ENCODE data around the gene DOCK9.

The DOCK9 gene

GRCh38 chr13:98842070-98842469 is 135.8 kb downstream of the DOCK9 start:
- Histone ChIP-seq H3K9me3 (ENCODE audit: insufficient read depth, low read depth, low read length) (no peaks in the 10 kb centered on the region), H4K91ac (ENCODE audit: low read depth, low read length) (no peak overlapping the region), H3K4me1 (ENCODE audit: control insufficient read depth in 1 of 2, insufficient read depth in 2 of 2, low read length in 2 of 2) (no peaks in the 10 kb centered on the region), H3K4ac (ENCODE audit: low read depth, low read length) (no peak overlapping the region), H2AFZ (ENCODE audit: insufficient read depth, low read length, poor library complexity) (no peak overlapping the region), H3K4me2 (ENCODE audit: low read length) (no peak overlapping the region), H3K4me3 (ENCODE audit: low read depth, low read length) (no peak overlapping the region), H3K36me3 (ENCODE audit: control insufficient read depth in 1 of 2, insufficient read depth in 2 of 2, low read length in 2 of 2) (peaks cover 12 to 27% of the 10 kb centered on the region in 2 experiments), H4K12ac (ENCODE audit: low read depth, low read length) (no peak overlapping the region), H3K79me1 (ENCODE audit: low read length) (no peaks in the 10 kb centered on the region), H2BK12ac (ENCODE audit: low read length) (no peak overlapping the region), H4K8ac (ENCODE audit: low read depth, low read length) (no peak overlapping the region), H3K27ac (ENCODE audit: low read depth, low read length) (no peak overlapping the region), H2BK120ac (ENCODE audit: insufficient read depth, low read length, poor library complexity) (no peak overlapping the region), H2BK5ac (ENCODE audit: low read depth, low read length, poor library complexity) (no peak overlapping the region), H3K79me2 (ENCODE audit: control insufficient read depth, insufficient read depth, low read length, poor library complexity) (no peaks in the 10 kb centered on the region), H3K14ac (ENCODE audit: low read length) (no peak overlapping the region), H3K18ac (ENCODE audit: low read length) (no peak overlapping the region), H2AK5ac (ENCODE audit: low read length) (no peak overlapping the region), H3K23ac (ENCODE audit: low read length) (no peak overlapping the region), H3K9ac (ENCODE audit: low read length) (no peak overlapping the region), H3K27me3 (ENCODE audit: insufficient read depth, low read length) (no peaks in the 10 kb centered on the region)
- DNase-seq, result no peak
- no CpG with 5 or more reads among the region's 2 CpGs for WGBS (ENCODE audit: extremely low coverage, insufficient coverage, insufficient read length)

- Histone ChIP-seq H4K91ac (ENCODE audit: low read depth, low read length) (no peak overlapping the region), H3K9ac (ENCODE audit: low read length) (no peak overlapping the region), H3K27me3 (ENCODE audit: insufficient read depth, low read length) (no peaks in the 10 kb centered on the region), H3K4me3 (ENCODE audit: low read depth, low read length) (no peak overlapping the region), H2AK5ac (ENCODE audit: low read length) (no peak overlapping the region), H4K8ac (ENCODE audit: low read depth, low read length) (no peak overlapping the region), H3K18ac (ENCODE audit: low read length) (no peak overlapping the region), H3K9me3 (ENCODE audit: insufficient read depth, low read depth, low read length) (no peaks in the 10 kb centered on the region), H3K36me3 (ENCODE audit: control insufficient read depth in 1 of 2, insufficient read depth in 2 of 2, low read length in 2 of 2) (peaks cover 8 to 20% of the 10 kb centered on the region in 2 experiments), H2BK5ac (ENCODE audit: low read depth, low read length, poor library complexity) (no peak overlapping the region), H2AFZ (ENCODE audit: insufficient read depth, low read length, poor library complexity) (no peak overlapping the region), H3K27ac (ENCODE audit: low read depth, low read length) (no peak overlapping the region), H4K12ac (ENCODE audit: low read depth, low read length) (no peak overlapping the region), H3K4me2 (ENCODE audit: low read length) (peak overlapping the region; percentile 26), H3K79me1 (ENCODE audit: low read length) (no peaks in the 10 kb centered on the region), H3K4ac (ENCODE audit: low read depth, low read length) (no peak overlapping the region), H2BK120ac (ENCODE audit: insufficient read depth, low read length, poor library complexity) (no peak overlapping the region), H3K23ac (ENCODE audit: low read length) (no peak overlapping the region), H3K14ac (ENCODE audit: low read length) (no peak overlapping the region), H3K79me2 (ENCODE audit: control insufficient read depth, insufficient read depth, low read length, poor library complexity) (no peaks in the 10 kb centered on the region), H2BK12ac (ENCODE audit: low read length) (no peak overlapping the region), H3K4me1 (ENCODE audit: control insufficient read depth in 1 of 2, insufficient read depth in 2 of 2, low read length in 2 of 2) (no peaks in the 10 kb centered on the region)
- DNase-seq, result peak; percentile 77 to 86
- no CpG with 5 or more reads among the region's 14 CpGs for WGBS (ENCODE audit: extremely low coverage, insufficient coverage, insufficient read length)
These were observed 137.8 kb downstream of the DOCK9 start for GRCh38 chr13:98839856-98840769.

- H2BK5ac ChIP-seq (ENCODE audit: low read depth, low read length, poor library complexity), result no peak overlapping the region
- H2BK12ac ChIP-seq (ENCODE audit: low read length), result no peak overlapping the region
- H3K18ac ChIP-seq (ENCODE audit: low read length), result no peak overlapping the region
- H3K27ac ChIP-seq (ENCODE audit: low read depth, low read length), result no peak overlapping the region
- H4K91ac ChIP-seq (ENCODE audit: low read depth, low read length), result no peak overlapping the region
- H3K4me3 ChIP-seq (ENCODE audit: low read depth, low read length), result no peak overlapping the region
- no peak overlapping the region for H4K8ac ChIP-seq (ENCODE audit: low read depth, low read length)
- no peaks in the 10 kb centered on the region for H3K9me3 ChIP-seq (ENCODE audit: insufficient read depth, low read depth, low read length)
- H3K4ac ChIP-seq (ENCODE audit: low read depth, low read length), result no peak overlapping the region
- no peaks in the 10 kb centered on the region for H3K79me1 ChIP-seq (ENCODE audit: low read length)
- no peaks in the 10 kb centered on the region for H3K79me2 ChIP-seq (ENCODE audit: control insufficient read depth, insufficient read depth, low read length, poor library complexity)
- H3K4me2 ChIP-seq (ENCODE audit: low read length), result no peak overlapping the region
- H4K12ac ChIP-seq (ENCODE audit: low read depth, low read length), result no peak overlapping the region
- no peaks in the 10 kb centered on the region for H3K4me1 ChIP-seq (ENCODE audit: control insufficient read depth in 1 of 2, insufficient read depth in 2 of 2, low read length in 2 of 2)
- H2BK120ac ChIP-seq (ENCODE audit: insufficient read depth, low read length, poor library complexity), result no peak overlapping the region
- H2AK5ac ChIP-seq (ENCODE audit: low read length), result no peak overlapping the region
- H3K27me3 ChIP-seq (ENCODE audit: insufficient read depth, low read length), result no peaks in the 10 kb centered on the region
- no CpG with 5 or more reads among the region's 2 CpGs for WGBS (ENCODE audit: extremely low coverage, insufficient coverage, insufficient read length)
- no peak overlapping the region for H3K14ac ChIP-seq (ENCODE audit: low read length)
- H3K9ac ChIP-seq (ENCODE audit: low read length), result no peak overlapping the region
- H3K23ac ChIP-seq (ENCODE audit: low read length), result no peak overlapping the region
- DNase-seq, result no peak
- H2AFZ ChIP-seq (ENCODE audit: insufficient read depth, low read length, poor library complexity), result no peak overlapping the region
- H3K36me3 ChIP-seq (ENCODE audit: control insufficient read depth in 1 of 2, insufficient read depth in 2 of 2, low read length in 2 of 2), result peaks cover 10 to 20% of the 10 kb centered on the region in 2 experiments
These were observed 139.1 kb downstream of the DOCK9 start for GRCh38 chr13:98838776-98839175.

DNA sequence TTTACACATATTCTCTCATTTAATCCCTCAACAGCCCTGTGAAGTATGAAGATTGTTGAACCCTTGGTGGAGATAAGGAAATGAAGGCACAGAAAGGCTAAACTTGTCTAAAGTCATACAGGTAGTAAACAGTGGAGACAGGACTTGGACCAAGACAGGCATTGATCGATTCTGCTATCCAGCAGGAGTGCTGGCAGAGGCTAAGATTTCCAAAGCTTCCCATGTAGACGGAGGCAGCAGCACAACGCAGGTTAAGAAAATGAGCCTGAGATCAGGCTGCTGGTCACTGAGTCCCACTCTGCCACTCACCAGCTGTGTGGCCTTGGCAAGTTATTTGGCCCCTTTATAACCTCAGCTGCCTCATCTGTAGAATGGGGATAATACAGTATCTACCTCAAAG is 140.0 kb downstream of the DOCK9 start:
- no peak for DNase-seq
- Histone ChIP-seq H4K91ac (ENCODE audit: low read depth, low read length) (no peak overlapping the region), H3K27ac (ENCODE audit: low read depth, low read length) (no peak overlapping the region), H3K18ac (ENCODE audit: low read length) (no peak overlapping the region), H3K9me3 (ENCODE audit: insufficient read depth, low read depth, low read length) (no peaks in the 10 kb centered on the region), H3K14ac (ENCODE audit: low read length) (no peak overlapping the region), H2BK5ac (ENCODE audit: low read depth, low read length, poor library complexity) (no peak overlapping the region), H3K36me3 (ENCODE audit: control insufficient read depth in 1 of 2, insufficient read depth in 2 of 2, low read length in 2 of 2) (peaks cover 10 to 17% of the 10 kb centered on the region in 2 experiments), H3K4me2 (ENCODE audit: low read length) (no peak overlapping the region), H3K79me2 (ENCODE audit: control insufficient read depth, insufficient read depth, low read length, poor library complexity) (no peaks in the 10 kb centered on the region), H3K79me1 (ENCODE audit: low read length) (no peaks in the 10 kb centered on the region), H3K4ac (ENCODE audit: low read depth, low read length) (no peak overlapping the region), H3K4me1 (ENCODE audit: control insufficient read depth in 1 of 2, insufficient read depth in 2 of 2, low read length in 2 of 2) (no peaks in the 10 kb centered on the region), H3K23ac (ENCODE audit: low read length) (no peak overlapping the region), H3K4me3 (ENCODE audit: low read depth, low read length) (no peak overlapping the region), H3K9ac (ENCODE audit: low read length) (peak overlapping the region; percentile 3), H2AFZ (ENCODE audit: insufficient read depth, low read length, poor library complexity) (no peak overlapping the region), H3K27me3 (ENCODE audit: insufficient read depth, low read length) (no peaks in the 10 kb centered on the region), H4K8ac (ENCODE audit: low read depth, low read length) (no peak overlapping the region), H2BK120ac (ENCODE audit: insufficient read depth, low read length, poor library complexity) (no peak overlapping the region), H2BK12ac (ENCODE audit: low read length) (no peak overlapping the region), H4K12ac (ENCODE audit: low read depth, low read length) (no peak overlapping the region), H2AK5ac (ENCODE audit: low read length) (no peak overlapping the region)
- no CpG with 5 or more reads among the region's 3 CpGs for WGBS (ENCODE audit: extremely low coverage, insufficient coverage, insufficient read length)

Measured in trophoblast cell (in vitro differentiated cells and primary cell).